ENCODE results near the gene KIRREL3.

Gene KIRREL3

DNA sequence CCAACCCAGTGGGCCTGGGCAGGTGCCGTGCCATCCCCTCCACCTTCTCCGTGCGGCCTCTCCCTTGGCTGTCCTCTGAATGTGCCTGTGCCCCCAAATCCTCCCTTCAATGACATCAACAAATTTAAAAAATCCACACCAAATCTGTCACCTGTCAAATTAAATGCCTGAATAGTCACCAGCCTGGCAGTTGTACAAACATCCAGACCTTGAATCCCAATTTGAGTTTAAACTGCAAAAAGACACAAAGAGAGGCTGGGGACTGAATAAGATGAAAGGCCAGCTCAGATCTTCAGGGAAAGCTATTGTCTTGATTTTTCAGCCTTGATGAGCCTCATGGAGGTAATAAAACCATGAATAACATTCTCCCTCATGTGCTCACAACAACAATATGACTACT lies 194.7 kb downstream of the KIRREL3 start:
- no peaks in the 10 kb centered on the region for H3K79me2 ChIP-seq (ENCODE audit: insufficient read depth, low read length)
- H4K20me1 ChIP-seq (ENCODE audit: low read depth, low read length), result no peaks in the 10 kb centered on the region
- H2AFZ ChIP-seq (ENCODE audit: low read depth, low read length, severe bottlenecking), result no peak overlapping the region
- no peaks in the 10 kb centered on the region for H3K9me3 ChIP-seq (ENCODE audit: insufficient read depth, low read length)
- no peak overlapping the region for H3K9ac ChIP-seq (ENCODE audit: low read length)
- no peaks in the 10 kb centered on the region for H3K9me2 ChIP-seq (replicated peaks; ENCODE audit: insufficient read depth, low read length)
- H3K4me3 ChIP-seq (ENCODE audit: insufficient read depth, low read length, poor library complexity, severe bottlenecking), result no peak overlapping the region
- no peaks in the 10 kb centered on the region for H3K27me3 ChIP-seq (ENCODE audit: low read length)
- no peak overlapping the region for H3K4me2 ChIP-seq (ENCODE audit: low read depth, low read length, poor library complexity, severe bottlenecking)
- no peaks in the 10 kb centered on the region for H3K36me3 ChIP-seq (ENCODE audit: low read length)
- H3K27ac ChIP-seq (ENCODE audit: low read depth, low read length), result no peak overlapping the region
- TF ChIP-seq EZH2phosphoT487 (conservative IDR thresholded peaks at IDR 0.05; ENCODE audit: low read length) (no peak), CTCF (IDR thresholded peaks at IDR 0.05; ENCODE audit: insufficient read depth, low read length, poor library complexity, severe bottlenecking) (no peak)
- H3F3A ChIP-seq (ENCODE audit: insufficient read depth), result no peaks in the 10 kb centered on the region

DNA sequence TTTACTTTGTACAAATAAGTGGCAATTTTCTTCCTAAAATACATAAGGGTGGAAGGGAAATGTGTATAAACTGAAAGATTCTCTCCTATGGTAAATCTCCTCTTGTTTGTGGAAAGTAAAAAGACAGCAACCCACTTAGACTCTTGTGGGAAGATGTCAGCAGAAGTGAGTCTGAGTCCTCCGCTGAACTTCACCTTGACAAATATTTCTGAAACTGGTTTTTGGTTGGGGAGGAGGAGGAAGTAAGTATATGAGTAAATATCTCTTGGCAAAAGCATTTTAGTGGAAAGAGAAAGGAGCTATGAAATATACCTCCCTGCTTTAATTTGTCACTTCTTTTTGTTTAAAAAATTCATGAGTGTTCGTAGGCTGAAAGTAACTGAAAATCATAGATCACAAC lies 196.2 kb downstream of the KIRREL3 start:
- H3K9ac ChIP-seq (ENCODE audit: low read length), result no peak overlapping the region

DNA sequence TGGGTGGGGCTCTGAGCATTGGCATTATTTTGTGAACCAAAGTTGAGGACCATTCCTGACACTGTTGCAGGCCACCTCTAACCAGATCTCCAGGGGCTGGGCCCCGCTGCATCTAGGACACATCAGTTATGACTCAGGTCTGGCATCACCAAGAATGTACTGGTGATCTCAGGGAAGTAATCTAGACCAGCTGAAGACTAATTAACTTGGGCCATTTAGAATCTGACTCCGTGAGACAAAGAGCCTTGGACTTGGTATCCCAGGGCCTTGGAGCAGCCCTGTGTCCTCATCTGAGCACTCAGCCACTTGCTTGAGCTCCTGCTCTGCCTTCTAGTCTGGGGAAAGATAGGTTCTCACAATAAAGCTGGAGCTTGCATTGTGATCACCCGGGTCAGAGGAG lies 200.6 kb downstream of the KIRREL3 start:
- Histone ChIP-seq H3K9me2 (replicated peaks; ENCODE audit: insufficient read depth, low read length) (no peaks in the 10 kb centered on the region), H3F3A (ENCODE audit: insufficient read depth) (no peaks in the 10 kb centered on the region), H3K27ac (ENCODE audit: low read depth, low read length) (no peak overlapping the region), H3K27me3 (ENCODE audit: low read length) (no peaks in the 10 kb centered on the region), H2AFZ (ENCODE audit: low read depth, low read length, severe bottlenecking) (no peak overlapping the region), H4K20me1 (ENCODE audit: low read depth, low read length) (no peaks in the 10 kb centered on the region), H3K4me2 (ENCODE audit: low read depth, low read length, poor library complexity, severe bottlenecking) (no peak overlapping the region), H3K9ac (ENCODE audit: low read length) (no peak overlapping the region), H3K9me3 (ENCODE audit: insufficient read depth, low read length) (no peaks in the 10 kb centered on the region), H3K79me2 (ENCODE audit: insufficient read depth, low read length) (no peaks in the 10 kb centered on the region), H3K36me3 (ENCODE audit: low read length) (no peaks in the 10 kb centered on the region), H3K4me3 (ENCODE audit: insufficient read depth, low read length, poor library complexity, severe bottlenecking) (no peak overlapping the region)
- TF ChIP-seq EZH2phosphoT487 (conservative IDR thresholded peaks at IDR 0.05; ENCODE audit: low read length) (no peak), CTCF (IDR thresholded peaks at IDR 0.05; ENCODE audit: insufficient read depth, low read length, poor library complexity, severe bottlenecking) (no peak)

More for the DNA sequence above, 196.2 kb downstream of the KIRREL3 start:
- Histone ChIP-seq H3K27me3 (ENCODE audit: low read length) (no peaks in the 10 kb centered on the region), H3F3A (ENCODE audit: insufficient read depth) (no peaks in the 10 kb centered on the region), H3K4me3 (ENCODE audit: insufficient read depth, low read length, poor library complexity, severe bottlenecking) (no peak overlapping the region), H3K36me3 (ENCODE audit: low read length) (no peaks in the 10 kb centered on the region), H4K20me1 (ENCODE audit: low read depth, low read length) (no peaks in the 10 kb centered on the region), H3K9me3 (ENCODE audit: insufficient read depth, low read length) (no peaks in the 10 kb centered on the region), H3K27ac (ENCODE audit: low read depth, low read length) (no peak overlapping the region), H2AFZ (ENCODE audit: low read depth, low read length, severe bottlenecking) (no peak overlapping the region), H3K9me2 (replicated peaks; ENCODE audit: insufficient read depth, low read length) (no peaks in the 10 kb centered on the region), H3K4me2 (ENCODE audit: low read depth, low read length, poor library complexity, severe bottlenecking) (no peak overlapping the region), H3K79me2 (ENCODE audit: insufficient read depth, low read length) (no peaks in the 10 kb centered on the region)
- no peak for TF ChIP-seq CTCF (IDR thresholded peaks at IDR 0.05; ENCODE audit: insufficient read depth, low read length, poor library complexity, severe bottlenecking)
- TF ChIP-seq EZH2phosphoT487 (conservative IDR thresholded peaks at IDR 0.05; ENCODE audit: low read length), result no peak

Measured in SU-DHL-6 (cell line).